Iris pigment epithelial cell (primary cell): Measurements from ENCODE around the gene KSR1.

ENCODE experiments used
- DNase-seq: peaks from one replicate; pipeline ENCODE4 v3.0.0-alpha.2; 2011; ENCODE audit warnings: low read depth

Gene KSR1

GRCh38 chr17:27514595-27515413, 58.6 kb downstream of the KSR1 start:
- no peak for DNase-seq

GRCh38 chr17:27518048-27518447, 61.8 kb downstream of the KSR1 start:
- no peak for DNase-seq

- DNase-seq = no peak
Measured at GRCh38 chr17:27518545-27519521, 62.6 kb downstream of the KSR1 start.

DNA sequence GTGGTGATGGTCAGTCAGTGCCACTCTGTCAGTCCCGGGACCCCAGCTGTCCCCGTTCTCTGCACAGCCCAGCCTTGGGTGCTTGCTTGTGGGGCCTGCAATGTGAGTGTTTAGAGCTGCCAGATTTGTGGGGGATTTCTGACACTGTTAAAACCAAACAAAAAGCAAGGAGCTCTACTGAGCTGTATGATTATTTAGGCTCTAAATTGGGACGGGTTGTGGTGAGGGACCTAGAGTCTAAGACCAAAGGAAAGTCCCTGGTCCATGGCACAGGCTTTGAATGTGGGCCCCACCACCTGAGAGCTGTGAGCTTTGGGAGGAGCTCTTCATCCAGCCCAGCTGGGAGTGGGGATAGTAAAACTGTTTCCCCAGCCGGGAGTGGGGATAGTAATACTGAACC, 63.3 kb downstream of the KSR1 start:
- no peak for DNase-seq

DNA sequence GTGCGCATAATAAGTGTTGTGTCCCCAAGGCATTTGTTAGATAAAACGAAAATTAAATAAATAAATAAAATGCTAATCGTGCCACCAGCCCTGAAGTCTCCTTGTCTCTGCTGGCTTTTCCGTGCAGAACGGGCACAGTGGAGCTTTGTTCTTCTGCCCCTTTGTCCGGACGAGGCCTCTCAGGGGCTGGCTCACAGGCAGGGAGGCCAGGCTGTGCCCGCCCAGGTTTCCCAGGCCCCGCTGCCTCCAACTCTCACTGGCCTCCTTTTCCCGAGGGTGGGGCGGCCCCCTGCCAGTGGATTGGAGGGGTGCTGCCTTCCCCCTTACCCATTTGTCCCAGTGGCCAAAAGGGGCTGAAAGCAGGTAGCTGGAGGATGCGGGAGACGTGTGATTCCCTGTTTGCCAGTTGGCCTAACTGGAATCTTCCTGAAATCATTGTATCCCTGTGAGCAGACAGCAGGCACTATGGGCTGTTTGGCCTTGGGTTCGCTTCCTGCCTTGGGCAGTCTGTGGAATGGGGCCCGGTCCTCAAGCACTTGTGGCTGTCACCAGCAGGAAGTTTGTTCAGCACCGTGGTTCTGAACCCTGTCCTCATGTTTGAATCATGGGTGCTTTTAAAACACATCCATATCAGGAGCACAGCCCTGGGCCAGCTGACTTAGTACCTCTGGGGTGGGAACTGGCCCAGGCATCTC, 64.4 kb downstream of the KSR1 start:
- DNase-seq = no peak

GRCh38 chr17:27521281-27522027, 65.2 kb downstream of the KSR1 start:
- no peak for DNase-seq

GRCh38 chr17:27522028-27522635, 65.9 kb downstream of the KSR1 start:
- DNase-seq = no peak

DNA sequence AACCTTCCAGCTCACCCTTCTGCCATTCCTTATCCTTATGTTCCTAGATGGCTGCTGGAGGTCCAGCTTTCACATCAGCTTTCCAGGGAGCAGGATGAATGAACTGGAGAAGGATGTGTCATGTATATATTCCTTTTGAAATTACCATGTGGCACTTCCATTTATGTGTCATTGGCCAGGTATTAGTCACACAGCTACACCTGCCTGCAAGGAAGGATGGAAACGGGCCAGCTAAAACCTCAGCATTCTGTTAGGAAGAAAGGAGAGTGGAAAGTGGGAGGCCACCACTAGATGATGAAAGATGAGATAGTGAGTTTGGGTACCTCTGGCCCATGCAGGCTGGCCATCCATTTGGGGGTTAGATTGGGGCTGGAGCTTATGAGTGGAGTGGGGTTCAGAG, 67.5 kb downstream of the KSR1 start:
- DNase-seq = no peak

DNA sequence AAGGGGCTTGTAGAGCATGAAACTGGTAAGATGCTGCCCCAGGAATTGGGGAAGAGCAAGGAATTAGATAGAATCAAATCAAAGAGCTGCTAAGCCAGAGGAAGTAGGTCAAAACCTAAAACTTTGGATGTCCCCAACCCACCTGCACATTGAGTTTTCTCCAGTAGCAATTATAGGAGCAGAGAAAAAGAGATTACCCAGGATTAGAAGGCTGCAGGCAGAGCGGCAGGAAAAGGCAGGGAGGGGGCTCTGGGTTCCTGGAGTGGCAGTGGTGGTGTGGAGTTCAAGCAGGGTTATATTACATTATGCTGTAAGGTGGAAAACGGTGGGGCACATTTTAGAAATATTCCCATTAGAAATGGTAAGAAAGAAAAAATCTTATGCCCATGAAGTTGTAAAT, 68.3 kb downstream of the KSR1 start:
- no peak for DNase-seq

DNA sequence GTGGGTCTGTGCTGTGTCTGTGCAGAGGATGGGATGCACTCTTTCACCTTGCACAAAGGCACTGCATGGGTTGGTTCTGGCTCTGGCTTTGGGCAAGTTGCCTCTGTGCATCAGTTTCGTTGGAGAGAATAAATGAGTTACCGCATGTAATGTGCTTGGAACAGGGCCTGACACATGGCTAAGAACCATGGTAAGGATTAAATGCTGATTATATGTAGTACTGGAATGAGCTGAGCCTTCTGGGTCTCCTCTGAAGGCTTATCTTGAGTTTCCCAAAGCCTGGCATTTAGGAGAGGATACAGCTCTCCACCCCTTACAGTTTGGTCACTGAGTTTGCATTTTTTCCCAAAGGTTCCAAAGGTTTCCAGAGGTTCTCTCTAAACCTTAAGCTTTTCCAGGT, 69.1 kb downstream of the KSR1 start:
- no peak for DNase-seq

GRCh38 chr17:27525836-27526603, 69.8 kb downstream of the KSR1 start:
- DNase-seq = no peak

DNA sequence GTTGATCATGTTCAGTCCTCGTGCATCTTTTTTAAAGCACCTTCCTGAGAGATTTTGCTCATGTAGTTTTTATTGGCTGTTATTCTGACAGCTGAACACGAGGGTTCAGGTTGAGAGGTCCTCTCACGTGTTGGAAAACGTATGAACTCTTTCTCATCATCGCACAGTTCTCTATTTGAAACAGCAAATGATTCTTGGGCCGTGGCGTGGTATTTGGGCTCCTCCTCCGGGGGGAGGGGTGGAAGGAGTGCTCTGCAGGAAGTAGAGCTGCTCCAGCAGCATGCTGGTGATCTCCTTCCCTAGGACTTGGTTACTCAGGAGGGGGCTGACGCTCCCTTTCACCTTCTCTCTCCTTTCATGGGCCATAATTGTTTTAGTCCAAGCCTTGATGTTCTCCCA, 70.4 kb downstream of the KSR1 start:
- peak; percentile 61 for DNase-seq

DNA sequence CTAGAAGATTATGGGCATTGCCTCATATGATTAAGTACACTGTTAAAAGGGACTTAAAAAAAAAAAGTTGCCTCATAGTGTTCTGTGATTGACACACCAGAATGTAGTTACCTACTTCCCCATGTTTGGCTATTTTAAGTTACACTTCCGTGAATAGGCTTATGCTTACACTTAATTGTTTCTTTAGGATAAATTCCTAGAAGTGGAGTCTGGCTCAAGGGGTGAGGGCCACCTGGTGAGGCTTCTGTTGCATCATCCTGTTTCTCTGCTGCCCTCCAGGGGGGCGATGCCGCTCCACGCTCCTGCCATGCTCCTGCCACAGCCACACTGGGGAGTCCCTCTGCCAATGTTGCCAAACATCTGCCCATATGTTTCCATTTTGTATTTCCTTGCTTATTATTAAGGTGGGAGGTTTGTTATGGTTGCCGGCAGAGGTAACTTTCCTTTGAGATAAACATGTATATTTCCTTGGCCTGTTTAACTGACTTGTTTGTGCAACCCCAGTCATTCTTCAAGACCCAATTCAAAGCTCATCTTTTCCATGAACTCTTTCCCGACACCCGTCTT, 73.1 kb downstream of the KSR1 start:
- peak; percentile 79 for DNase-seq

DNA sequence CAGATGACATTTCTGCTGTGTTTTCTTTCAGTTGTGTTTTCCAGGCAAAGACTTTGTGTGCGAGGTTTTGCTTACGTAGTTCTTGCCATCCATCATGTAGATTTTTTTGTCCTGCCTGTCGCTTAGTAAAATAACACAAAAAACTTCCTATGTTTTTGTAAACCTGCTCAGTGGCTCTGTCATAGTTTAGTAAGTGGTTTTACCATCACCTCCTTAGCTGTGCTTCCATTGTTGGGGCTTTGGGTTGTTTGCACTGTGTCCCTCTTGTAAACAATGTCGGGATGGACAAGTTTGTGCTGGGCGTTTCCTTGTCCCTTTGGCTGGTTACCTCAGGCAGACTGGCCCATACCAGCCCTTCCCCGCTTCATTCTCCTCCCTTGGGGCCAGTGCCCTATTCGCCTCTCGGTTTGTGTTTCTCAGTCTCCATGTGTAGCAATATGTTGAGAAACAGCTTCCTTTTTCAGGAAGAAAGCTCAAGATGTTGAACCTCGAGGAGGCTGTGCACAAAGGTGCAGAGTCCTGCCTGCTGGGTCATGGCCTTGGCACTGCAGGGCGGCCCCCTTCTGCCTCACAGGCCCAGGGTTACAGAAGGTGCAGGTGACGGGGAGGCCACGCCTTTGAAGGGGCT, 74.6 kb downstream of the KSR1 start:
- DNase-seq = peak; percentile 56

GRCh38 chr17:27531469-27531961, 75.3 kb downstream of the KSR1 start:
- no peak for DNase-seq

DNA sequence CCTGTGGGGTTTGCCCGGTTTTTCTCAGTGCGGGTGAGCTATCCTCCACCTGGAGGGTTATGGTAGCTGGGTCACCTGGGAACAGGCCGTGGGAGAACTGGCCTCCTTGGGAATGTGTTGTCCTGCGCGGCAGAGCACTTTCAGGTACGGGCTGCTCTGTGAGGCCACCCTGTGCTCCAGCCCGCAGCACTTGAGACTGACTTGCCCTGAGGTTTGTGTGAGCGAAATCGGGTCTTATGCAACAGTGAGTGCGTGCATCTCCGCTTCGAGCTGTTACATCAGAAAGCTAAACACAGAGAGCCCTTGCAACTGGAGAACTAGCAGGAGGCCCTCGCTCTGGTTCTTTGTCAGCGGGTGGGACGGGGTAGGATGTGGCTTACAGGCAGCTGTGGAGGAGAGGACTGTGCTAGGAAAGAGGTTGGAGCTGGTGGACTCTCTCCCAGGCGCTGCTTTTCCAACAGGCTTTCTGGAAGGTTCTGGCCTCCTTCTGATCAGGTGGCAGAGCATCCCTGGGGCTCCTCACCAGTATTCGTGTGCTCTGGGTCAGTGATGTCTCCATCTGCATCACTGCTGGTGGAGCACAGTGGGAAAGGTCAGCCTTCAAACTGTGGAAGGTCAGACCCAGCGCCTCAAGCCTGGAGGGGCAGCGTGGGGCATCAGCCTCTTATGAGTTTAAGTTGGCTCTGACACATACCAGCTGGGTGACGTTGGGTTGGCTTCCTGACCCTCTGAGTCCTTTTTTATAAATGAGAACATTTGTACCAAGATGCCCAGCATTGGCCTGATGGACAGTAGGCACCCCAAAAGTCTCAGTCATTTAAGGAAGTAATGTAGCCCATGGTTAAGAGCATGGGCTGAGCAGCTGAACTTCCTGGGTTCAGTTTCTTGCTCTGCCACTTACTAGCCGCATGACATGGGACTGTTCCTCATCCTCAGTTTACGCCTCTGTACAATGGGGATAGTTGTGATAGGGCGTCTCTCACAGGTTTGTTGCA, 76.3 kb downstream of the KSR1 start:
- peak; percentile 93 for DNase-seq

GRCh38 chr17:27533874-27534815, 77.9 kb downstream of the KSR1 start:
- peak; percentile 97 for DNase-seq
